H9 (cell line): ENCODE data around the gene FANCE. TPM values are rescaled to one million over a fixed set of nuclear protein-coding genes. Genes with fewer than 3 reads are reported as not detected.

ENCODE experiments used
- DNase-seq: peaks from one replicate; pipeline ENCODE4 v3.0.0-alpha.2; 2017
- H2AFZ ChIP-seq: one replicate; pipeline ENCODE4 v1.6.1; 2013; ENCODE audit warnings: mild to moderate bottlenecking, low read length, control low read depth, moderate library complexity
- H2AK5ac ChIP-seq: 2 replicates; pipeline ENCODE4 v1.6.1; 2013; ENCODE audit warnings: low read length, control low read depth, mixed read lengths; ENCODE audit not compliant: insufficient read length
- H2BK120ac ChIP-seq: one replicate; pipeline ENCODE4 v1.6.1; 2013; ENCODE audit warnings: low read depth, mild to moderate bottlenecking, low read length, control low read depth, inconsistent platforms; ENCODE audit not compliant: poor library complexity, severe bottlenecking
- H2BK12ac ChIP-seq: 2 replicates; pipeline ENCODE4 v1.6.1; 2013; ENCODE audit warnings: low read length, control low read depth, mixed read lengths, low read depth; ENCODE audit not compliant: insufficient read length
- H2BK15ac ChIP-seq: 2 replicates; pipeline ENCODE4 v1.6.1; 2013; ENCODE audit warnings: low read depth, low read length, control low read depth
- H2BK20ac ChIP-seq: one replicate; pipeline ENCODE4 v1.6.1; 2013; ENCODE audit warnings: low read depth, mild to moderate bottlenecking, low read length, control low read depth, inconsistent platforms; ENCODE audit not compliant: poor library complexity, severe bottlenecking
- H2BK5ac ChIP-seq: 2 replicates; pipeline ENCODE4 v1.6.1; 2013; ENCODE audit warnings: low read length, control low read depth, mixed read lengths; ENCODE audit not compliant: insufficient read length
- H3K14ac ChIP-seq: 2 replicates; pipeline ENCODE4 v1.6.1; 2013; ENCODE audit warnings: low read length, control low read depth; ENCODE audit not compliant: insufficient read depth
- H3K18ac ChIP-seq: 2 replicates; pipeline ENCODE4 v1.6.1; 2013; ENCODE audit warnings: low read depth, mild to moderate bottlenecking, mixed read lengths, low read length, control low read depth; ENCODE audit not compliant: insufficient read length
- H3K23ac ChIP-seq: 2 replicates; pipeline ENCODE4 v1.6.1; 2013; ENCODE audit warnings: low read length, control low read depth, mixed read lengths, low read depth; ENCODE audit not compliant: insufficient read length
- H3K23me2 ChIP-seq: 2 replicates; pipeline ENCODE4 v1.6.1; 2013; ENCODE audit warnings: low read depth, mild to moderate bottlenecking, mixed read lengths, low read length, control low read depth; ENCODE audit not compliant: insufficient read length, poor library complexity, severe bottlenecking
- H3K27ac ChIP-seq: 2 replicates; pipeline ENCODE4 v1.5.1; 2013; ENCODE audit warnings: low read length, control low read depth, mixed read lengths, low read depth; ENCODE audit not compliant: insufficient read length
- H3K27me3 ChIP-seq: 2 replicates; pipeline ENCODE4 v1.6.1; 2013; ENCODE audit warnings: low read length, control low read depth, inconsistent platforms; ENCODE audit not compliant: insufficient read depth
- H3K4ac ChIP-seq: 2 replicates; pipeline ENCODE4 v1.6.1; 2013; ENCODE audit warnings: low read depth, mild to moderate bottlenecking, control low read depth, inconsistent platforms, low read length, moderate library complexity
- H3K4me1 ChIP-seq: 2 replicates; pipeline ENCODE4 v1.6.1; 2013; ENCODE audit warnings: low read length, control low read depth, inconsistent platforms; ENCODE audit not compliant: insufficient read depth
- H3K4me2 ChIP-seq: 2 replicates; pipeline ENCODE4 v1.6.1; 2013; ENCODE audit warnings: low read length, control low read depth, mixed read lengths; ENCODE audit not compliant: insufficient read length, insufficient read depth
- H3K56ac ChIP-seq: 2 replicates; pipeline ENCODE4 v1.6.1; 2013; ENCODE audit warnings: low read depth, mild to moderate bottlenecking, mixed read lengths, low read length, control low read depth; ENCODE audit not compliant: insufficient read length
- H3K79me1 ChIP-seq: 2 replicates; pipeline ENCODE4 v1.6.1; 2013; ENCODE audit warnings: low read depth, mild to moderate bottlenecking, moderate library complexity, low read length, control low read depth, inconsistent platforms; ENCODE audit not compliant: insufficient read depth, poor library complexity, severe bottlenecking
- H3K79me2 ChIP-seq: 2 replicates; pipeline ENCODE4 v1.6.1; 2013; ENCODE audit warnings: low read length, control low read depth, inconsistent platforms; ENCODE audit not compliant: insufficient read depth
- H3K9ac ChIP-seq: 2 replicates; pipeline ENCODE4 v1.6.1; 2013; ENCODE audit warnings: low read length, control low read depth, mixed read lengths; ENCODE audit not compliant: insufficient read length; ENCODE audit errors: extremely low read depth
- H3K9me3 ChIP-seq: one replicate; pipeline ENCODE4 v1.6.1; 2013; ENCODE audit warnings: low read depth, low read length, inconsistent platforms; ENCODE audit not compliant: control insufficient read depth
- H3T11ph ChIP-seq: one replicate; pipeline ENCODE4 v1.6.1; 2013; ENCODE audit warnings: mild to moderate bottlenecking, low read length, control low read depth, inconsistent platforms
- H4K20me1 ChIP-seq: one replicate; pipeline ENCODE4 v1.6.1; 2013; ENCODE audit not compliant: control insufficient read depth, insufficient read length, insufficient read depth
- H4K5ac ChIP-seq: 2 replicates; pipeline ENCODE4 v1.6.1; 2013; ENCODE audit warnings: low read depth, mild to moderate bottlenecking, mixed read lengths, low read length, control low read depth; ENCODE audit not compliant: insufficient read length
- H4K8ac ChIP-seq: replicated peaks from 2 replicates; pipeline ENCODE4 v1.6.1; 2013; ENCODE audit warnings: low read length, control low read depth, mixed read lengths, low read depth; ENCODE audit not compliant: insufficient read length
- H4K91ac ChIP-seq: 2 replicates; pipeline ENCODE4 v1.6.1; 2013; ENCODE audit warnings: low read depth, mild to moderate bottlenecking, moderate library complexity, mixed read lengths, low read length, control low read depth; ENCODE audit not compliant: insufficient read length
- H3K27ac Mint-ChIP-seq, 3 experiments: 2 replicates in 2 of 3; 3 replicates in 1 of 3; pipeline ENCODE4 v1.8.0; 2020 to 2021; ENCODE audit warnings: mixed read lengths in 3 of 3, mild to moderate bottlenecking in 1 of 3, moderate library complexity in 1 of 3
- H3K27me3 Mint-ChIP-seq: 2 replicates; pipeline ENCODE4 v1.8.0; 2021; ENCODE audit warnings: low read depth, mild to moderate bottlenecking, moderate library complexity, mixed read lengths
- H3K36me3 Mint-ChIP-seq, 3 experiments: 2 replicates in 2 of 3; 3 replicates in 1 of 3; pipeline ENCODE4 v1.8.0; 2020 to 2021; ENCODE audit warnings: low read depth in 3 of 3, mixed read lengths in 3 of 3; ENCODE audit not compliant: insufficient read depth in 1 of 3
- H3K4me1 Mint-ChIP-seq, 2 experiments: 2 replicates each; pipeline ENCODE4 v1.8.0; 2020; ENCODE audit warnings: mixed read lengths in 2 of 2
- H3K4me3 Mint-ChIP-seq, 2 experiments: 2 replicates in 1 of 2; 3 replicates in 1 of 2; pipeline ENCODE4 v1.8.0; 2020 to 2021; ENCODE audit warnings: mild to moderate bottlenecking in 2 of 2, mixed read lengths in 2 of 2, moderate library complexity in 1 of 2
- H3K9me3 Mint-ChIP-seq, 2 experiments: 2 replicates in 1 of 2; 3 replicates in 1 of 2; pipeline ENCODE4 v1.8.0; 2020; ENCODE audit warnings: mild to moderate bottlenecking in 2 of 2, mixed read lengths in 2 of 2, moderate library complexity in 1 of 2
- CTCF ChIP-seq: fragments of 200-600 bp; sonication (generic); conservative IDR thresholded peaks from 3 replicates; pipeline ENCODE4 v1.8.0; 2021; ENCODE audit warnings: antibody characterized with exemption, mild to moderate bottlenecking
- WGBS: extraction: QIAGEN DNeasy Blood & Tissue Kit; methylation state at CpG from one replicate; pipeline ENCODE4 v1.1.7; 2013; ENCODE audit warnings: missing lambda C conversion rate, low lambda C conversion rate, mixed read lengths; ENCODE audit not compliant: insufficient read length; ENCODE audit errors: extremely low coverage; 5-methylcytosine and 5-hydroxymethylcytosine counted together
- total RNA-seq: library from RNA; stranded (reverse); gene quantifications from 2 replicates; pipeline ENCODE4 v1.2.1, GENCODE V29; 2021

Gene FANCE
- total RNA-seq, 1 experiment from 2014 or later: 8.4 TPM

DNA sequence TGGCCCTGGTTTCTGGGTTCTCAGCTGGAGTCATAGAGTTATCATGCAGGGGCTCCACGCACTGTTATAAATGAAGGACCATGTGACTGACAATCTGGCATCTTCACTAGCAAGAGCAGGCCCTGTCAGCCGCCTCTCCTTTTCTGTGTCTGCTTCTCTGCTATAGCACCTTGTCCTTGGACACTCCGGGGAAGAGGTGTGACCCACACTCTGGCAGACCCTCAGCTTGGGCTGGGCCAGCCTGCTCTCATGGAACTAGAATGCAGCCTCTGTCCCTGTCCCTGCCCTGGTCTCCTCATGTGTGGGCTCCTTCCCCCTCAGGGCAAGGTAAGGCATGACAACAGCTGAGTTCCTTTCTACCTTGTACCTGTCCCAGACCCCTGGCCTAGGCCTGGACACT, 10.9 kb upstream of the FANCE start:
- Histone ChIP-seq H2AK5ac (no peak overlapping the region), H3T11ph (no peak overlapping the region), H3K23me2 (no peaks in the 10 kb centered on the region), H4K91ac (no peak overlapping the region), H3K23ac (no peak overlapping the region), H3K9ac (no peak overlapping the region), H3K56ac (no peak overlapping the region), H2BK20ac (no peak overlapping the region), H2BK12ac (no peak overlapping the region), H3K18ac (no peak overlapping the region), H3K4me1 (no peaks in the 10 kb centered on the region), H4K8ac (no peak overlapping the region), H2BK120ac (no peak overlapping the region), H3K27me3 (no peaks in the 10 kb centered on the region), H3K4ac (no peak overlapping the region), H3K4me2 (no peak overlapping the region), H3K27ac (no peak overlapping the region), H3K9me3 (no peaks in the 10 kb centered on the region), H3K14ac (no peak overlapping the region), H3K79me2 (no peaks in the 10 kb centered on the region), H2BK15ac (no peak overlapping the region), H3K79me1 (no peaks in the 10 kb centered on the region), H2AFZ (no peak overlapping the region), H4K5ac (no peak overlapping the region), H4K20me1 (no peaks in the 10 kb centered on the region), H2BK5ac (no peak overlapping the region)
- Mint-ChIP-seq H3K4me1 (peaks cover 0 to 4% of the 10 kb centered on the region in 2 experiments; a peak in 3 of 4 replicates), H3K9me3 (no peaks in the 10 kb centered on the region), H3K36me3 (no peaks in the 10 kb centered on the region), H3K4me3 (no peak overlapping the region), H3K27ac (no peak overlapping the region), H3K27me3 (no peaks in the 10 kb centered on the region)
- DNase-seq: no peak
- no peak for TF ChIP-seq CTCF
- no CpG with 5 or more reads among the region's 3 CpGs for WGBS
